GM13977 (cell line): ENCODE results near the gene SYNCRIP.

Experiments used
- DNase-seq: peaks from one replicate; pipeline ENCODE4 v3.0.0; 2012; ENCODE audit warnings: low spot score
- in situ Hi-C: fragments of 300-500 bp; cut with MboI; formaldehyde crosslinking; loops from one replicate; pipeline ENCODE4 v1.12.0; 2022; ENCODE audit warnings: low sequenced_read_pairs, low pct_unique_long_range_greater_than_20kb, mixed read lengths, inconsistent platforms; ENCODE audit not compliant: unreplicated experiment
- TF ChIP-seq, protein P1 (sequence below): IDR thresholded peaks from 2 replicates; pipeline ENCODE4 v1.5.1; 2012; ENCODE audit warnings: mild to moderate bottlenecking, control low read depth; ENCODE audit not compliant: insufficient read depth; ENCODE audit errors: extremely low read depth, missing control alignments

SYNCRIP gene

DNA sequence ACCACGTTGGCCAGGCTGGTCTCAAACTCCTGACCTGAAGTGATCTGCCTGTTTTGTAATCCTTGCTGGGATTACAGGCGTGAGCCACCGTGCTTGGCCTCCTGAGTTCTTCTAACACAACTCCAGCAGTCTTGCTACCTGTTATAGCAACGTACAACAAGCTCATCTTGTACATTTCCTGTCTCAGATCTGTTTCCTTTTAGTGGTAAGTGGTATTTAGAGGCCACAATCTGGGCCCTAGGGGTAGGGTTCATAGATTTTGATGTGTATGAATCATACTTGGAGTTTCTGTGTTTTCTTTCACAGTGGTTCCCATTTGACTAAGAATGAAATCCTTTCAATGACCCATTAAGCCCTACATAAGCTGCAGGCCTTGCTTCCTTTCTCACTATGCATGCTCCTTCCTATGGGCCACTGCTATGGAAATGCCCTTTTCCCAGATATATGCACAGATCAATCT, 27.1 kb upstream of the SYNCRIP start:
- in situ Hi-C loops = no loop called here
- peak; percentile 66 for DNase-seq
- TF ChIP-seq, protein P1, sequence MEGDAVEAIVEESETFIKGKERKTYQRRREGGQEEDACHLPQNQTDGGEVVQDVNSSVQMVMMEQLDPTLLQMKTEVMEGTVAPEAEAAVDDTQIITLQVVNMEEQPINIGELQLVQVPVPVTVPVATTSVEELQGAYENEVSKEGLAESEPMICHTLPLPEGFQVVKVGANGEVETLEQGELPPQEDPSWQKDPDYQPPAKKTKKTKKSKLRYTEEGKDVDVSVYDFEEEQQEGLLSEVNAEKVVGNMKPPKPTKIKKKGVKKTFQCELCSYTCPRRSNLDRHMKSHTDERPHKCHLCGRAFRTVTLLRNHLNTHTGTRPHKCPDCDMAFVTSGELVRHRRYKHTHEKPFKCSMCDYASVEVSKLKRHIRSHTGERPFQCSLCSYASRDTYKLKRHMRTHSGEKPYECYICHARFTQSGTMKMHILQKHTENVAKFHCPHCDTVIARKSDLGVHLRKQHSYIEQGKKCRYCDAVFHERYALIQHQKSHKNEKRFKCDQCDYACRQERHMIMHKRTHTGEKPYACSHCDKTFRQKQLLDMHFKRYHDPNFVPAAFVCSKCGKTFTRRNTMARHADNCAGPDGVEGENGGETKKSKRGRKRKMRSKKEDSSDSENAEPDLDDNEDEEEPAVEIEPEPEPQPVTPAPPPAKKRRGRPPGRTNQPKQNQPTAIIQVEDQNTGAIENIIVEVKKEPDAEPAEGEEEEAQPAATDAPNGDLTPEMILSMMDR = no peak

DNA sequence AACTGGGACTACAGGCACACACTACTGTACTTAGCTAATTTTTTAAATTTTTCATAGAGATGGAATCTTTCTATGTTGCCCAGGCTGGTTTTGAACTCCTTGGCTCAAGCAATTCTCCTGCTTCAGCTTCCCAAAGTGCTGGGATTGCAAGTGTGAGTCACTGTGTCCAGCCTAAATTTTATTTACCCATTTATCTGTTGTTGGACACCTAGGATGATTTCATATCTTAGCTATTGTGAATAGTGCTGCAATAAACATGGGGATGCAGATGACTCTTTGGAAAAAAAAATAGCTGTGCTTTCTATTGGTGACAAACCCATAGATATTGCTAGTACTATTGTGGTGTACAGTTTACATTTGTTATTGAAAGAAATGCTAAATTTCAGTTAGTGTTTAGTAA, 19.6 kb upstream of the SYNCRIP start:
- DNase-seq = no peak
- TF ChIP-seq, protein P1 = no peak
- in situ Hi-C loops = no loop called here

DNA sequence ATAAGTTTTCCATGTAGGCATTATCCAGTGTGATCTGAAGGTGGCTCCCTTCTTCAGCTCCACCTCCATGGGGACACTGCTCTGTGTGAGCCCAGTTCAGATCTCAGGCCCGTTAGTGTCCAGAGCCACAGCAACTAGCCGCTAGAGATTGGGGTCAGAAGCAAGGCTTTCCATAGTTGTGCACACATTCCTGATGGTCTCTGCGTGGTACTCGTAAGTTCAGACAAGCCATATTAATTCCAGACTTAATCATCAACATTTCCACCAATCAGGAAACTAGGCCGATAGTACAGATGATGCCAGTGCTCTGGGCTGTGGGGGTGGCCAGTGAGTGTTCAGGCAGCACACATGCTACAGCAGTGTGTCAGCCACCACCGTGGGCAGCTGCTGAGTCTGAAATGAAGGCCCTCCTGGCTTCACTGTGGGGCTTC, 17.5 kb upstream of the SYNCRIP start:
- in situ Hi-C loops = no loop called here
- TF ChIP-seq, protein P1 = no peak
- DNase-seq = no peak

DNA sequence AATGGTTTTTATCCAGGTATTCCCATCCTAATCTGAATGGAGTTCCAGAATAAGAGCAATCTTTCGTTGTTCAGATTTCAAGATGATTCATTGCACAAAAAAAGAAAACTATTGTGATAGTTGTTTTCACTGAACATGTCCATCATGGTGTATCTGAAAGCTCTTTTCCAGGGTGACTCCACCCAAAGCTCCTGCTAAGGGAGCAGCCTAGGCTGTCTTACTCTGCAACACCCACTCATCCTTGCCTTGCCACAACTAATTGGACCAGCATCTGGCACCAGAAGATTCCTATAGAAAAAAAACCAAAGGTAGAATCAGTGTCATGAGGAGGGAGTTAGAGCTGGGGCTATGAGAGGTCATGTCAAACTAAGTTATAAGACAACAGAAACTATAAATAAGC, 7.9 kb upstream of the SYNCRIP start:
- TF ChIP-seq, protein P1 = no peak
- DNase-seq = no peak
- in situ Hi-C loops = no loop called here

DNA sequence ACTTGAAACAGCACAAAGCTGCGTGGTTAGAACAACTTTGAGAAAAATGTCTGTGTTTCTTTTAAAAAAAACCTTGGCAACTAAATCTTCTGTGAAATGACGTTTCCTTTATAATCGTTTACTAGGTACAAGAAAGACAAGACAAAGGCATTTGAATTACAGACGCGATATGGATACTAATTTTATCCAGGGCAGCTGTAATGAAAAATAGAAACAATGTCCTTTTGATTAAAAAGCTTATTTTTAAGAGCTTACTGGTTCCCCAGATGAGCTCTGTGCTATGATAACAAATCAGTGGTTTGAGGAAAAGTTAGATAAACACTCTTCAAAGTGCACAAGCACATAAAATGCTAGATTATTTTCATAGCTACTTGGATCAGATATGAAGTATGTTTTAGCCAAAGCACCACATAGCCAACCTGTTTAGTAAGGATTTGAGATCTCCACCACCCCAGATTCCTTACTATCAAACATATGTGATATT, 1.6 kb upstream of the SYNCRIP start:
- in situ Hi-C loops = no loop called here
- TF ChIP-seq, protein P1 = no peak
- DNase-seq = no peak

DNA sequence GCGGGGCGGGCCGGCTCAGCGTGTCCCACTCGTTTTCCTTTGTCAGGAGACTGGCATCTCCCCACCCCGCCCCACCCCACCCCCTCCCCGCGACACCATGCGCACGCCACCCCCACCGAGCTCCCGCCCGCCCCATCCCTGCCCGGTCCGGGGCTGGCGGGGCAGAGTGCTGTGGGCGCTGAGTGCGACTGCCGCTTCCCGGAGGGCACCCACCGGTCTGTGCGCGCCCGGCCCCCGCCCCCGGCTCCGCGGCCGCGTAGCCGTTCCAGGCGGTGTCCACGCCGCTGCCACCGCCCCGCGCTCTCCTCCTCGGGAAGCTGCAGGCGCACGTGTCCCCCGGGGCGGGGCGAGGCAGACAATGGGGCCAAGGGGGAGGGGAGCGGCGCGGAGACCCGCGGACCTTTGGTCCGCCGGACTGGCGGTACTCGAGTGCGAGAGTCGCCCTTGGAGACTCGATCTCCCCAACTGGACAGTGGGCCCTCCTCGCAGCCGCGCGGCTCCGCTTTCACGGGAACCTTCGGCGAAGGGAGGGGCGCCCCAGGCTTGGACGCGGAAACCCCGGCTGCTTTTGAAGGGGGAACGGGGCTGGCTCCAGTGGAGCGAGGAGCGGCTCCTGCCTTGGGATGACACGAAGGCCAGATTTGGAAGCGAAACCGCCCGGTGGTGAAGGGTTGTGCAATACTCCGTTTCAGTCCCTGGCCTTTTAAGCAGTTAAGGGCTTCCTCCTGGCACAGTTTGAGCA, 1.0 kb upstream of the SYNCRIP start:
- peak; percentile 75 for DNase-seq
- in situ Hi-C loops = no loop called here
- TF ChIP-seq, protein P1 = no peak
